ENCODE data around the gene SLC7A14.

DNA sequence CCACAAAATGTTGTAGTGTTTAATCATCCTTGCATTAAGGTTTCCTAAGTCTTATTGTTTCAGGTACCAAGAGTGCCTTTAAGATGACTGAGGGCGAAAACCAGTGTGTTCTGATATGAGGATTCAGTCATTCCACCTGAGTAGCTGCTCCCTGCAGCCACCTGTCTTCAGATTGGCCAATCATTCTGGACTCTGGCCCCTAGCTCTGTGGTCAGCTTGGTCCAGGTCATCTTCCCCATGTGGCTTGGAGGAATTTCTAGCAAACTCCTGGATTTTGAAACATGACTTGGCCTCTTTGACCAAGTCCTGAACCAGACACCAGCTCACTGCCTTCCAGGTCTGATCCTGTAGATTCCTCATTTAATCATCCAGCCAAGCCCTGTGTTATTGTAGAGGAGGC is 7.8 kb upstream of the SLC7A14 start:
- TF ChIP-seq POLR2AphosphoS5 (IDR thresholded peaks at IDR 0.05; ENCODE audit: borderline replicate concordance, low read depth, low read length): no peak
- no peak for TF ChIP-seq EZH2 (IDR thresholded peaks at IDR 0.05)
- no peak for TF ChIP-seq FOXP2 (optimal IDR thresholded peaks at IDR 0.05; ENCODE audit: control extremely low read depth, extremely low read length, insufficient read depth)
